Measurements from ENCODE around the gene BEST3. TPM values are rescaled to one million over a fixed set of nuclear protein-coding genes. Genes with fewer than 3 reads are reported as not detected.

Gene BEST3
- total and polyA plus RNA-seq, 12 donors, result 0.27 to 3.3 (median 1.3) TPM

GRCh38 chr12:69738351-69739286 lies 39.5 kb upstream of the BEST3 start, which contains the start of gene RAB3IP:
Gene RAB3IP (plus strand): TSS chr12:69738860. CDS start chr12:69755409, 16,549 bp downstream.
- Histone ChIP-seq H3K9me3 (replicated peaks in 1 of 3) (no peaks in the 10 kb centered on the region), H3K27ac (peak within 1 kb of the TSS in 4 of 5 donors; percentile 59 to 94 (median 83)), H3K27me3 (no peaks in the 10 kb centered on the region), H3K4me1 (replicated peaks in 1 of 2) (peaks cover 0 to 7% of the 10 kb centered on the region in 2 donors), H3K4me3 (peak within 1 kb of the TSS; percentile 32 to 100 (median 76)), H3K36me3 (replicated peaks in 1 of 2) (no peaks in the 10 kb centered on the region)
- DNase-seq, result peak; percentile 86 to 95 (median 91)
- intact Hi-C loops (cut with DNase I), result no loop called here
- peak; percentile 7 to 64 (median 34) for TF ChIP-seq CTCF (IDR thresholded peaks at IDR 0.05)
- TF ChIP-seq POLR2A (IDR thresholded peaks at IDR 0.05), result peak in 1 of 2 donors; percentile 74
- WGBS, 4 donors, result 1 to 10% (median 4%) methylated on average over 9 to 110 of the region's 110 CpGs

- Histone ChIP-seq H3K27me3 (no peaks in the 10 kb centered on the region), H3K27ac (no peak overlapping the region), H3K4me1 (replicated peaks in 1 of 2) (no peaks in the 10 kb centered on the region), H3K4me3 (no peak overlapping the region), H3K36me3 (replicated peaks in 1 of 2) (no peaks in the 10 kb centered on the region), H3K9me3 (replicated peaks in 1 of 3) (no peaks in the 10 kb centered on the region)
- intact Hi-C loops (cut with DNase I), result no loop called here
- DNase-seq, result no peak
- WGBS, 4 donors, result 63 to 88% (median 79%) methylated on average over 1 of the region's 1 CpG
- TF ChIP-seq CTCF (IDR thresholded peaks at IDR 0.05), result no peak
- no peak for TF ChIP-seq POLR2A (IDR thresholded peaks at IDR 0.05)
These were observed 34.5 kb upstream of the BEST3 start for GRCh38 chr12:69733638-69734037.

- Histone ChIP-seq H3K4me3 (no peak overlapping the region), H3K27ac (no peak overlapping the region), H3K36me3 (replicated peaks in 1 of 2) (no peaks in the 10 kb centered on the region), H3K9me3 (replicated peaks in 1 of 3) (no peaks in the 10 kb centered on the region), H3K4me1 (replicated peaks in 1 of 2) (no peaks in the 10 kb centered on the region), H3K27me3 (no peaks in the 10 kb centered on the region)
- TF ChIP-seq POLR2A (IDR thresholded peaks at IDR 0.05), result no peak
- no peak for TF ChIP-seq CTCF (IDR thresholded peaks at IDR 0.05)
- no peak for DNase-seq
- intact Hi-C loops (cut with DNase I), result no loop called here
- 63 to 89% (median 81%) methylated on average over 1 of the region's 1 CpG for WGBS, 4 donors
These were observed 33.0 kb upstream of the BEST3 start for GRCh38 chr12:69732088-69732487.

- no peak for DNase-seq
- no peaks in the 10 kb centered on the region for H3K4me1 ChIP-seq (replicated peaks in 1 of 2)
- TF ChIP-seq CTCF (IDR thresholded peaks at IDR 0.05) (no peak), POLR2A (IDR thresholded peaks at IDR 0.05) (no peak)
- H3K27ac ChIP-seq, result no peak overlapping the region
- WGBS, 4 donors, result 88 to 92% (median 91%) methylated on average over 4 of the region's 4 CpGs
- intact Hi-C loops (cut with DNase I), result no loop called here
- no peaks in the 10 kb centered on the region for H3K9me3 ChIP-seq (replicated peaks in 1 of 3)
- no peaks in the 10 kb centered on the region for H3K36me3 ChIP-seq (replicated peaks in 1 of 2)
- no peaks in the 10 kb centered on the region for H3K27me3 ChIP-seq
- H3K4me3 ChIP-seq, result no peak overlapping the region
These were observed 27.8 kb upstream of the BEST3 start for GRCh38 chr12:69726922-69727321.

Data from adrenal gland (tissue), 12 donors.